Epithelial cell of proximal tubule (primary cell): ENCODE measurements around the gene NPAS3. TPM values are rescaled to one million over a fixed set of nuclear protein-coding genes. Genes with fewer than 3 reads are reported as not detected.

Experiments
- DNase-seq: peaks from one replicate; pipeline ENCODE4 v3.0.0-alpha.2; 2011; ENCODE audit warnings: low read depth
- H3K4me3 ChIP-seq: 2 replicates; pipeline ENCODE4 v1.5.1; 2011; ENCODE audit warnings: low read depth, mild to moderate bottlenecking, low read length
- CTCF ChIP-seq: conservative IDR thresholded peaks from 2 replicates; pipeline ENCODE4 v1.5.1; 2012; ENCODE audit warnings: low read depth, mild to moderate bottlenecking, low read length
- total RNA-seq: library from RNA; depleted of rRNA; stranded (reverse); fragments of >200 nt; gene quantifications from 2 replicates; pipeline ENCODE4 v1.2.3, GENCODE V29; 2015

NPAS3 gene
- total RNA-seq, 1 donor from 2014 or later: 0.35 TPM

- no peak for DNase-seq
- TF ChIP-seq CTCF: no peak
These were observed 856.2 kb downstream of the NPAS3 start for GRCh38 chr14:33794791-33795305.

GRCh38 chr14:33796356-33796755, 857.7 kb downstream of the NPAS3 start:
- no peak overlapping the region for H3K4me3 ChIP-seq
- TF ChIP-seq CTCF: no peak
- DNase-seq: no peak

More at GRCh38 chr14:33794791-33795305, 856.2 kb downstream of the NPAS3 start:
- no peak overlapping the region for H3K4me3 ChIP-seq

GRCh38 chr14:33799705-33800570, 861.3 kb downstream of the NPAS3 start:
- H3K4me3 ChIP-seq: no peak overlapping the region
- no peak for DNase-seq
- no peak for TF ChIP-seq CTCF

GRCh38 chr14:33800735-33801163, 862.1 kb downstream of the NPAS3 start:
- no peak for DNase-seq
- H3K4me3 ChIP-seq: no peak overlapping the region
- no peak for TF ChIP-seq CTCF

GRCh38 chr14:33802737-33803136, 864.1 kb downstream of the NPAS3 start:
- H3K4me3 ChIP-seq: no peak overlapping the region
- no peak for DNase-seq
- no peak for TF ChIP-seq CTCF

- no peak for DNase-seq
- no peak for TF ChIP-seq CTCF
- no peak overlapping the region for H3K4me3 ChIP-seq
These were observed 866.9 kb downstream of the NPAS3 start for GRCh38 chr14:33805593-33805992.
